Measurements from ENCODE around the gene SLC39A9. TPM values are rescaled to one million over a fixed set of nuclear protein-coding genes. Genes with fewer than 3 reads are reported as not detected.

Gene SLC39A9
- total and polyA plus RNA-seq, 2 experiments from 2014 or later, result 33.4 to 109 TPM

DNA sequence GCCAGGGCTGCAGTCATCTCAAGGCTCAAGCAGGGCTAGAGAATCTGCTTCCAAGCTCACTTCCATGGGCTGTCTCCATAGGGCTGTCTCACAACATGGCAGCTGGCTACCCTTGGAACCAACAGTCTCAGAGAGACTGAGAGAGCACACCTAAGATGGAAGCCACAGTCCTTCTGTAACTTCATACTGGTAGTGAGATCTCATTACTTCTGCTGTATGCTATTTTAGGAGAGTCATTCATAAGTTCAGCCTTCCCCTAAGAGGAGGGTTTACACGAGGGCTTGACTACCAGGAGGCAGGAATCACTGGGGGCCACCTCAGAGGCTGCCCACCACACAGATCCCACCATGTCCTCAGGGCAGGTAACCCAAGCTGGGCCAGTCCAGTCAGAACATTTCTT lies 30.1 kb upstream of the SLC39A9 start:
- Histone ChIP-seq H3K4me3 (no peak overlapping the region), H3K27me3 (no peaks in the 10 kb centered on the region), H2AFZ (no peak overlapping the region), H4K20me1 (ENCODE audit: insufficient read depth, poor library complexity, severe bottlenecking) (no peaks in the 10 kb centered on the region), H3K4me1 (ENCODE audit: insufficient read depth) (no peaks in the 10 kb centered on the region), H3K79me2 (no peaks in the 10 kb centered on the region), H3K9me2 (replicated peaks; ENCODE audit: insufficient read depth) (no peaks in the 10 kb centered on the region), H3K27ac (no peak overlapping the region), H3K36me3 (replicated peaks; ENCODE audit: insufficient read depth, low read depth) (no peaks in the 10 kb centered on the region), H3K9me3 (ENCODE audit: low read depth) (no peaks in the 10 kb centered on the region), H3K4me2 (no peak overlapping the region)
- TF ChIP-seq EZH2phosphoT487 (IDR thresholded peaks at IDR 0.05; ENCODE audit: low read depth, severe bottlenecking, unreplicated experiment), result no peak
- TF ChIP-seq, protein P1, sequence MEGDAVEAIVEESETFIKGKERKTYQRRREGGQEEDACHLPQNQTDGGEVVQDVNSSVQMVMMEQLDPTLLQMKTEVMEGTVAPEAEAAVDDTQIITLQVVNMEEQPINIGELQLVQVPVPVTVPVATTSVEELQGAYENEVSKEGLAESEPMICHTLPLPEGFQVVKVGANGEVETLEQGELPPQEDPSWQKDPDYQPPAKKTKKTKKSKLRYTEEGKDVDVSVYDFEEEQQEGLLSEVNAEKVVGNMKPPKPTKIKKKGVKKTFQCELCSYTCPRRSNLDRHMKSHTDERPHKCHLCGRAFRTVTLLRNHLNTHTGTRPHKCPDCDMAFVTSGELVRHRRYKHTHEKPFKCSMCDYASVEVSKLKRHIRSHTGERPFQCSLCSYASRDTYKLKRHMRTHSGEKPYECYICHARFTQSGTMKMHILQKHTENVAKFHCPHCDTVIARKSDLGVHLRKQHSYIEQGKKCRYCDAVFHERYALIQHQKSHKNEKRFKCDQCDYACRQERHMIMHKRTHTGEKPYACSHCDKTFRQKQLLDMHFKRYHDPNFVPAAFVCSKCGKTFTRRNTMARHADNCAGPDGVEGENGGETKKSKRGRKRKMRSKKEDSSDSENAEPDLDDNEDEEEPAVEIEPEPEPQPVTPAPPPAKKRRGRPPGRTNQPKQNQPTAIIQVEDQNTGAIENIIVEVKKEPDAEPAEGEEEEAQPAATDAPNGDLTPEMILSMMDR (IDR thresholded peaks at IDR 0.05; ENCODE audit: poor library complexity), result no peak
- TF ChIP-seq EZH2 (IDR thresholded peaks at IDR 0.05; ENCODE audit: borderline replicate concordance), result no peak
- no peak for DNase-seq (ENCODE audit: low spot score)
- WGBS (ENCODE audit: low lambda C conversion rate, missing lambda C conversion rate), result 82% methylated on average over 1 of the region's 1 CpG

DNA sequence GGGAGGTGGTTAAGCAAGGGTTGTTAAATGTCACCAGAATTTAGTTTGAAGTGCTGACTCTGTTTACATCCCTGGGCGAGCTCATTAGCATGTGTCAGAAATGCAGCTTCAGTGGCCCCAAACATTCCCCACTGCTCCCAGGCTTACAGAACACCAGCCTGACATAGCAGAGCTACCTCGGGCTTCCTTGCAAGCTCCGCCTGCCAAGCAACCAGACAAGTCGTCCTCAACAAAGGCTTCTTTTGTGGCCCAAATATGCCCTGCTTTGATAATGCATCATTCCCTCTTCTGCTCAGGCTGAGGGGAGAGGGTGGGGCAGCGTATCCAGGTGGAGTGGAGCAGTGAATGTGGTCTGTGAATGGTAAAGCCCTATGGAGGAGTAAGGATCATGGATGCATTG lies 28.4 kb upstream of the SLC39A9 start:
- H3K27ac ChIP-seq, result no peak overlapping the region

DNA sequence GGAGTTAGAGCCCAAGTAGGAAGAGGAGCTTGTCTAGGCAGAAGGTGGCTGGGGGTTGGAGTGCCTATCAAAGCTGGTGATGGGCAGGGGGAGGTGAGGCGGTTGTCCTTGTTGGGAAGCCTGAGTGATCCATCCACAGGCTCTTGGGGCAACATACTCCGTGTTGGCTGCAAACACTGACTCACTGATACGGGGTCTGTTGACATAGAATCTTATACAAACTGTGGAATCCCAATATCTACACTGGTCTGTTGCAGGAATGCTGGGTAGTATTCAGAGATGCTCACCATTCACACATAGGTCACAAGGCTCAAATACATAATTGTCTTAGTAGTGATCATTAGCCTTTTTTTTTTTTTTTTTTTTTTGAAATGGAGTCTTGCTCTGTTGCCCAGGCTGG lies 26.3 kb upstream of the SLC39A9 start:
- H3K4me3 ChIP-seq, result no peak overlapping the region
- no peak overlapping the region for H3K4me2 ChIP-seq
- H3K9me2 ChIP-seq (replicated peaks; ENCODE audit: insufficient read depth), result no peaks in the 10 kb centered on the region
- WGBS (ENCODE audit: low lambda C conversion rate, missing lambda C conversion rate), result 74% methylated on average over 3 of the region's 3 CpGs
- H4K20me1 ChIP-seq (ENCODE audit: insufficient read depth, poor library complexity, severe bottlenecking), result no peaks in the 10 kb centered on the region
- no peaks in the 10 kb centered on the region for H3K9me3 ChIP-seq (ENCODE audit: low read depth)
- H3K79me2 ChIP-seq, result no peaks in the 10 kb centered on the region
- TF ChIP-seq, protein P1 (IDR thresholded peaks at IDR 0.05; ENCODE audit: poor library complexity), result no peak
- no peak for TF ChIP-seq EZH2 (IDR thresholded peaks at IDR 0.05; ENCODE audit: borderline replicate concordance)
- TF ChIP-seq EZH2phosphoT487 (IDR thresholded peaks at IDR 0.05; ENCODE audit: low read depth, severe bottlenecking, unreplicated experiment), result no peak
- H3K4me1 ChIP-seq (ENCODE audit: insufficient read depth), result no peaks in the 10 kb centered on the region
- DNase-seq (ENCODE audit: low spot score), result no peak
- no peaks in the 10 kb centered on the region for H3K36me3 ChIP-seq (replicated peaks; ENCODE audit: insufficient read depth, low read depth)
- H2AFZ ChIP-seq, result no peak overlapping the region
- no peak overlapping the region for H3K27ac ChIP-seq
- no peaks in the 10 kb centered on the region for H3K27me3 ChIP-seq

More for the DNA sequence above, 28.4 kb upstream of the SLC39A9 start:
- no peaks in the 10 kb centered on the region for H3K9me3 ChIP-seq (ENCODE audit: low read depth)
- no peaks in the 10 kb centered on the region for H3K36me3 ChIP-seq (replicated peaks; ENCODE audit: insufficient read depth, low read depth)
- WGBS (ENCODE audit: low lambda C conversion rate, missing lambda C conversion rate), result 69% methylated on average over 5 of the region's 5 CpGs
- H3K4me1 ChIP-seq (ENCODE audit: insufficient read depth), result no peaks in the 10 kb centered on the region
- TF ChIP-seq EZH2phosphoT487 (IDR thresholded peaks at IDR 0.05; ENCODE audit: low read depth, severe bottlenecking, unreplicated experiment) (no peak), EZH2 (IDR thresholded peaks at IDR 0.05; ENCODE audit: borderline replicate concordance) (no peak)
- TF ChIP-seq, protein P1 (IDR thresholded peaks at IDR 0.05; ENCODE audit: poor library complexity), result no peak
- H3K4me3 ChIP-seq, result no peak overlapping the region
- no peaks in the 10 kb centered on the region for H3K9me2 ChIP-seq (replicated peaks; ENCODE audit: insufficient read depth)
- no peak overlapping the region for H2AFZ ChIP-seq
- no peaks in the 10 kb centered on the region for H4K20me1 ChIP-seq (ENCODE audit: insufficient read depth, poor library complexity, severe bottlenecking)
- H3K4me2 ChIP-seq, result no peak overlapping the region
- no peaks in the 10 kb centered on the region for H3K79me2 ChIP-seq
- H3K27me3 ChIP-seq, result no peaks in the 10 kb centered on the region
- DNase-seq (ENCODE audit: low spot score), result no peak

DNA sequence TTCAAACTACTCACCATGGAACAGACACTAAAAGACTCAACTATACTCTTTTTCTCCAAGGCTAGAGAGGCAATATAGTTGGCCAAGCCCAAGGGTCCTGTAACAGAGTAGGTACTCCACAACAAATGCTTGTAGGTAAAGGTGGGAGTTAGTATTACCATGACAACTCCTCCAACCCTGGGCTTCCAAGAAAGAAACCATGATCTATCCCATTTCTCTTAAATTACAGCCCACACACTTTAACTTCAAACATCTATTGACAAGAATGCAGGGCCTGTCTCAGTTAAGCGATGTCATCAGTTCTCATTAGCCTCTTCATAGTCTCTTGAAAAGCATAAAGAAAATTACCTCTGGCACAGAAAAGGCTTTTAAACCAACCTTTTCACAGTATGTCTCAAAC lies 25.4 kb upstream of the SLC39A9 start:
- no peaks in the 10 kb centered on the region for H3K9me3 ChIP-seq (ENCODE audit: low read depth)
- no peaks in the 10 kb centered on the region for H3K36me3 ChIP-seq (replicated peaks; ENCODE audit: insufficient read depth, low read depth)
- no peaks in the 10 kb centered on the region for H4K20me1 ChIP-seq (ENCODE audit: insufficient read depth, poor library complexity, severe bottlenecking)
- no peaks in the 10 kb centered on the region for H3K27me3 ChIP-seq
- H3K4me2 ChIP-seq, result no peak overlapping the region
- no peak overlapping the region for H3K27ac ChIP-seq
- no peaks in the 10 kb centered on the region for H3K9me2 ChIP-seq (replicated peaks; ENCODE audit: insufficient read depth)
- TF ChIP-seq EZH2 (IDR thresholded peaks at IDR 0.05; ENCODE audit: borderline replicate concordance), result no peak
- no peaks in the 10 kb centered on the region for H3K79me2 ChIP-seq
- 43% methylated on average over 1 of the region's 1 CpG for WGBS (ENCODE audit: low lambda C conversion rate, missing lambda C conversion rate)
- no peaks in the 10 kb centered on the region for H3K4me1 ChIP-seq (ENCODE audit: insufficient read depth)
- no peak overlapping the region for H3K4me3 ChIP-seq
- DNase-seq (ENCODE audit: low spot score), result no peak
- H2AFZ ChIP-seq, result no peak overlapping the region

Data from hepatocyte (in vitro differentiated cells).